HCT116 (cell line): ENCODE results near the gene ZEB2. TPM values are rescaled to one million over a fixed set of nuclear protein-coding genes. Genes with fewer than 3 reads are reported as not detected.

ENCODE experiments used
- ATAC-seq: fragments of 200-7000 bp; cut with Tn5 transposase; 2 replicates; pipeline ENCODE4 v1.9.1; 2020; ENCODE audit warnings: mild to moderate bottlenecking, moderate library complexity
- BruUV-seq: library from RNA; stranded (reverse); fragments of 400-500 nt; replicated peaks from 2 replicates; lab custom pipeline; 2021; lab: Mats Ljungman, UMichigan
- CTCF ChIA-PET: fragments of 300-600 bp; sonication (Branson Sonifier 250); formaldehyde crosslinking; loops from one replicate; lab custom pipeline; 2021; ENCODE audit warnings: antibody characterized with exemption; lab: Charles Lee
- POLR2A ChIA-PET: fragments of 300-600, 350-600 bp; sonication (Branson Sonifier 250); formaldehyde crosslinking; loops from one replicate; lab custom pipeline; 2021; ENCODE audit warnings: antibody characterized with exemption; lab: Charles Lee
- RAD21 ChIA-PET, 2 experiments: fragments of 300-600 bp; sonication (Branson Sonifier 250); formaldehyde crosslinking; loops; one replicate each; lab custom pipeline; 2023; ENCODE audit warnings: low total read pairs in 2 of 2; ENCODE audit not compliant: uncharacterized antibody in 2 of 2, unreplicated experiment in 2 of 2, low non-redundant PET in 1 of 2; lab: Charles Lee
- DNase-seq: peaks from one replicate; pipeline ENCODE4 v3.0.0-alpha.2; 2010; ENCODE audit warnings: low read depth, low spot score
- H2AFZ ChIP-seq: fragments of 200-600 bp; shearing (Covaris generic), sonication (generic); 2 replicates; pipeline ENCODE4 v1.6.1; 2017; ENCODE audit warnings: low read depth, mixed run types, mixed read lengths, antibody characterized with exemption, low read length; ENCODE audit not compliant: poor library complexity, severe bottlenecking
- H3K27ac ChIP-seq: 2 replicates; pipeline ENCODE4 v1.5.1; 2012; ENCODE audit warnings: low read depth, low read length
- H3K27me3 ChIP-seq: fragments of 200-600 bp; sonication (generic); 2 replicates; pipeline ENCODE4 v1.6.1; 2016; ENCODE audit warnings: mixed run types, low read length, mixed read lengths; ENCODE audit not compliant: insufficient read depth
- H3K36me3 ChIP-seq, 2 experiments: fragments of 200-500 bp in 1 of 2; fragments of 200-600 bp in 1 of 2; sonication (Bioruptor generic) in 1 of 2; sonication (generic) in 1 of 2; 2 replicates each; pipeline versions ENCODE4 v1.5.1 to v1.6.1; 2014 to 2016; ENCODE audit warnings: low read length in 2 of 2, inconsistent platforms in 1 of 2, mixed read lengths in 1 of 2, mixed run types in 1 of 2; ENCODE audit not compliant: insufficient read depth in 2 of 2, control insufficient read depth in 1 of 2
- H3K4me1 ChIP-seq, 2 experiments: fragments of 200-600 bp in 1 of 2; sonication (generic) in 1 of 2; 2 replicates each; pipeline versions ENCODE4 v1.5.1 to v1.6.1; 2012 to 2017; ENCODE audit warnings: low read length in 2 of 2, inconsistent platforms in 1 of 2, mild to moderate bottlenecking in 1 of 2, mixed read lengths in 1 of 2, mixed run types in 1 of 2, moderate library complexity in 1 of 2; ENCODE audit not compliant: insufficient read depth in 2 of 2, control insufficient read depth in 1 of 2
- H3K4me2 ChIP-seq: fragments of 200-600 bp; sonication (generic); 2 replicates; pipeline ENCODE4 v1.6.1; 2017; ENCODE audit warnings: mixed run types, low read length, mixed read lengths
- H3K4me3 ChIP-seq, 2 experiments: fragments of 200-600 bp in 1 of 2; sonication (generic) in 1 of 2; replicated peaks in 1 of 2; 2 replicates each; pipeline ENCODE4 v1.5.1; 2011 to 2016; ENCODE audit warnings: low read length in 2 of 2, control low read depth in 1 of 2, low read depth in 1 of 2, mild to moderate bottlenecking in 1 of 2, mixed read lengths in 1 of 2, mixed run types in 1 of 2
- H3K79me2 ChIP-seq: fragments of 200-600 bp; sonication (generic); 2 replicates; pipeline ENCODE4 v1.6.1; 2017; ENCODE audit warnings: mild to moderate bottlenecking, mixed run types, low read length, moderate library complexity, mixed read lengths; ENCODE audit not compliant: insufficient read depth
- H3K9ac ChIP-seq: fragments of 200-600 bp; sonication (generic); 2 replicates; pipeline ENCODE4 v1.6.1; 2016; ENCODE audit warnings: low read length, mixed read lengths
- H3K9me2 ChIP-seq: fragments of 200-600 bp; sonication (generic), shearing (Covaris generic); 2 replicates; pipeline ENCODE4 v1.6.1; 2017; ENCODE audit warnings: mixed run types, mild to moderate bottlenecking, moderate library complexity; ENCODE audit not compliant: insufficient read depth
- H3K9me3 ChIP-seq, 2 experiments: fragments of 200-500 bp in 1 of 2; fragments of 200-600 bp in 1 of 2; sonication (Bioruptor generic) in 1 of 2; sonication (generic) in 1 of 2; 2 replicates each; pipeline ENCODE4 v1.6.1; 2014 to 2017; ENCODE audit warnings: low read length in 2 of 2, mixed read lengths in 2 of 2, inconsistent platforms in 1 of 2, low read depth in 1 of 2, mild to moderate bottlenecking in 1 of 2, mixed run types in 1 of 2, moderate library complexity in 1 of 2; ENCODE audit not compliant: control insufficient read depth in 1 of 2, insufficient read depth in 1 of 2
- H4K20me1 ChIP-seq: fragments of 200-600 bp; sonication (generic), shearing (Covaris generic); 2 replicates; pipeline ENCODE4 v1.6.1; 2017; ENCODE audit warnings: mixed run types, mild to moderate bottlenecking, moderate library complexity; ENCODE audit not compliant: insufficient read depth
- ATF3 ChIP-seq: IDR thresholded peaks from 2 replicates; pipeline ENCODE4 v1.6.1; 2012
- CEBPB ChIP-seq: IDR thresholded peaks from 2 replicates; pipeline ENCODE4 v1.6.1; 2012; ENCODE audit warnings: low read depth
- EGR1 ChIP-seq: IDR thresholded peaks from 2 replicates; pipeline ENCODE4 v1.6.1; 2012; ENCODE audit warnings: low read depth
- ELF1 ChIP-seq: IDR thresholded peaks from 2 replicates; pipeline ENCODE4 v1.6.1; 2012; ENCODE audit warnings: low read depth, borderline replicate concordance
- EZH2phosphoT487 ChIP-seq: fragments of 200-600 bp; IDR thresholded peaks from 2 replicates; pipeline ENCODE4 v1.6.1; 2018; ENCODE audit warnings: antibody characterized with exemption, borderline replicate concordance
- POLR2A ChIP-seq: IDR thresholded peaks from 2 replicates; pipeline ENCODE4 v1.7.0; 2011; ENCODE audit warnings: borderline replicate concordance; ENCODE audit not compliant: insufficient read depth, insufficient read length; ENCODE audit errors: extremely low read depth
- POLR2AphosphoS5 ChIP-seq: IDR thresholded peaks from 2 replicates; pipeline ENCODE4 v1.6.1; 2011; ENCODE audit warnings: mild to moderate bottlenecking, low read depth, low read length, moderate library complexity
- SIN3A ChIP-seq: IDR thresholded peaks from 2 replicates; pipeline ENCODE4 v1.6.1; 2012; ENCODE audit warnings: low read depth
- SP1 ChIP-seq: IDR thresholded peaks from 2 replicates; pipeline ENCODE4 v1.6.1; 2012; ENCODE audit warnings: low read depth
- TCF7L2 ChIP-seq: IDR thresholded peaks from 2 replicates; pipeline ENCODE4 v1.7.0; 2011; ENCODE audit warnings: borderline replicate concordance, inconsistent platforms; ENCODE audit not compliant: insufficient read depth, insufficient read length; ENCODE audit errors: extremely low read depth
- YY1 ChIP-seq: IDR thresholded peaks from 2 replicates; pipeline ENCODE4 v1.6.1; 2011; ENCODE audit warnings: low read length, low read depth, moderate library complexity, mild to moderate bottlenecking; ENCODE audit not compliant: insufficient replicate concordance; ENCODE audit errors: extremely low read depth
- ZFX ChIP-seq: fragments of 450-650 bp; IDR thresholded peaks from 2 replicates; pipeline ENCODE4 v1.6.1; 2017
- intact Hi-C: fragments of 100-400 bp; cut with micrococcal nuclease; formaldehyde crosslinking; loops from 2 replicates; pipeline ENCODE4 v1.10.0; 2022
- total RNA-seq: library from RNA; stranded (reverse); gene quantifications from one replicate; pipeline ENCODE4 v1.2.1, GENCODE V29; 2021; ENCODE audit not compliant: unreplicated experiment
- TF ChIP-seq, protein P1 (sequence below): IDR thresholded peaks from 2 replicates; pipeline ENCODE4 v1.6.1; 2012
- TF ChIP-seq, protein P2 (sequence below): IDR thresholded peaks from 2 replicates; pipeline ENCODE4 v1.6.1; 2011; ENCODE audit warnings: mild to moderate bottlenecking, low read length, moderate library complexity; ENCODE audit not compliant: insufficient replicate concordance; ENCODE audit errors: extremely low read depth
- TF ChIP-seq, protein P3 (sequence below): IDR thresholded peaks from 2 replicates; pipeline ENCODE4 v1.6.1; 2012; ENCODE audit warnings: low read depth

Gene ZEB2
- total RNA-seq, 1 experiment from 2014 or later: 0.81 TPM

DNA sequence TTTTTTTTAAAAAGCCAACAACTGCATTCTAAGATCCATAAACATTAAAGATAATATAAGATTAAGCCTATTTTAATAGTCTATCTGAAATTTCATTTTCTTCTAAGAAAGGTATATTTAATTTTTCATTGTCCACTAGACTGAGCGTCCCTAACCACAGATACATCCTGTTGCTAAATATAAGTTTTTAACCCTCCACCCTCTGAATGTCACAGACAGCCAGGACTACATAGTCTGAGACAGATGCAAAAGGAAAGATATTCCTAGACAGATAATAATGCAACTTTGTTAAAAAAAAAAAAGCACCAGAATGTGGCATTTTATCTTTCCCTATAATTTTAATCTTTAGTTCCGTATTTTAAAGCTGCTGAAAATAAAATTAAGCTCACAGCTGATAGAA lies 114.6 kb downstream of the ZEB2 start:
- ChIA-PET CTCF (interaction anchor here (1.6 kb wide), 1 partner anchor 44 kb away, joined by 3 read pairs; no protein-coding TSS in a partner anchor), POLR2A (no interaction called here), RAD21 (no interaction called here)
- H3K4me1 ChIP-seq: no peaks in the 10 kb centered on the region
- DNase-seq (no peak), ATAC-seq (no peak)
- no peak overlapping the region for H3K4me2 ChIP-seq
- H3K9me2 ChIP-seq: no peaks in the 10 kb centered on the region
- no peaks in the 10 kb centered on the region for H3K9me3 ChIP-seq
- no peaks in the 10 kb centered on the region for H4K20me1 ChIP-seq
- H2AFZ ChIP-seq: no peak overlapping the region
- intact Hi-C loops: no loop called here
- H3K27ac ChIP-seq: no peak overlapping the region
- no peak overlapping the region for H3K4me3 ChIP-seq
- no peaks in the 10 kb centered on the region for H3K27me3 ChIP-seq
- no peaks in the 10 kb centered on the region for H3K79me2 ChIP-seq
- H3K9ac ChIP-seq: no peak overlapping the region
- BruUV-seq: no TSS peak
- TF ChIP-seq POLR2A (no peak), POLR2AphosphoS5 (no peak), EZH2phosphoT487 (no peak), CEBPB (no peak), ELF1 (no peak), SP1 (no peak), EGR1 (no peak), ATF3 (no peak), TCF7L2 (no peak), YY1 (no peak), ZFX (no peak), SIN3A (no peak)
- TF ChIP-seq, protein P1, sequence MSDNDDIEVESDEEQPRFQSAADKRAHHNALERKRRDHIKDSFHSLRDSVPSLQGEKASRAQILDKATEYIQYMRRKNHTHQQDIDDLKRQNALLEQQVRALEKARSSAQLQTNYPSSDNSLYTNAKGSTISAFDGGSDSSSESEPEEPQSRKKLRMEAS: no peak
- TF ChIP-seq, protein P2, sequence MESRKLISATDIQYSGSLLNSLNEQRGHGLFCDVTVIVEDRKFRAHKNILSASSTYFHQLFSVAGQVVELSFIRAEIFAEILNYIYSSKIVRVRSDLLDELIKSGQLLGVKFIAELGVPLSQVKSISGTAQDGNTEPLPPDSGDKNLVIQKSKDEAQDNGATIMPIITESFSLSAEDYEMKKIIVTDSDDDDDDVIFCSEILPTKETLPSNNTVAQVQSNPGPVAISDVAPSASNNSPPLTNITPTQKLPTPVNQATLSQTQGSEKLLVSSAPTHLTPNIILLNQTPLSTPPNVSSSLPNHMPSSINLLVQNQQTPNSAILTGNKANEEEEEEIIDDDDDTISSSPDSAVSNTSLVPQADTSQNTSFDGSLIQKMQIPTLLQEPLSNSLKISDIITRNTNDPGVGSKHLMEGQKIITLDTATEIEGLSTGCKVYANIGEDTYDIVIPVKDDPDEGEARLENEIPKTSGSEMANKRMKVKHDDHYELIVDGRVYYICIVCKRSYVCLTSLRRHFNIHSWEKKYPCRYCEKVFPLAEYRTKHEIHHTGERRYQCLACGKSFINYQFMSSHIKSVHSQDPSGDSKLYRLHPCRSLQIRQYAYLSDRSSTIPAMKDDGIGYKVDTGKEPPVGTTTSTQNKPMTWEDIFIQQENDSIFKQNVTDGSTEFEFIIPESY: no peak
- TF ChIP-seq, protein P3, sequence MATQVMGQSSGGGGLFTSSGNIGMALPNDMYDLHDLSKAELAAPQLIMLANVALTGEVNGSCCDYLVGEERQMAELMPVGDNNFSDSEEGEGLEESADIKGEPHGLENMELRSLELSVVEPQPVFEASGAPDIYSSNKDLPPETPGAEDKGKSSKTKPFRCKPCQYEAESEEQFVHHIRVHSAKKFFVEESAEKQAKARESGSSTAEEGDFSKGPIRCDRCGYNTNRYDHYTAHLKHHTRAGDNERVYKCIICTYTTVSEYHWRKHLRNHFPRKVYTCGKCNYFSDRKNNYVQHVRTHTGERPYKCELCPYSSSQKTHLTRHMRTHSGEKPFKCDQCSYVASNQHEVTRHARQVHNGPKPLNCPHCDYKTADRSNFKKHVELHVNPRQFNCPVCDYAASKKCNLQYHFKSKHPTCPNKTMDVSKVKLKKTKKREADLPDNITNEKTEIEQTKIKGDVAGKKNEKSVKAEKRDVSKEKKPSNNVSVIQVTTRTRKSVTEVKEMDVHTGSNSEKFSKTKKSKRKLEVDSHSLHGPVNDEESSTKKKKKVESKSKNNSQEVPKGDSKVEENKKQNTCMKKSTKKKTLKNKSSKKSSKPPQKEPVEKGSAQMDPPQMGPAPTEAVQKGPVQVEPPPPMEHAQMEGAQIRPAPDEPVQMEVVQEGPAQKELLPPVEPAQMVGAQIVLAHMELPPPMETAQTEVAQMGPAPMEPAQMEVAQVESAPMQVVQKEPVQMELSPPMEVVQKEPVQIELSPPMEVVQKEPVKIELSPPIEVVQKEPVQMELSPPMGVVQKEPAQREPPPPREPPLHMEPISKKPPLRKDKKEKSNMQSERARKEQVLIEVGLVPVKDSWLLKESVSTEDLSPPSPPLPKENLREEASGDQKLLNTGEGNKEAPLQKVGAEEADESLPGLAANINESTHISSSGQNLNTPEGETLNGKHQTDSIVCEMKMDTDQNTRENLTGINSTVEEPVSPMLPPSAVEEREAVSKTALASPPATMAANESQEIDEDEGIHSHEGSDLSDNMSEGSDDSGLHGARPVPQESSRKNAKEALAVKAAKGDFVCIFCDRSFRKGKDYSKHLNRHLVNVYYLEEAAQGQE: no peak
- no peaks in the 10 kb centered on the region for H3K36me3 ChIP-seq
